HFFc6 (cell line): ENCODE results near the gene STK32A. TPM values are rescaled to one million over a fixed set of nuclear protein-coding genes. Genes with fewer than 3 reads are reported as not detected.

Experiments
- DNase-seq: peaks from one replicate; pipeline ENCODE4 v3.0.0-alpha.2; 2018
- H3K27ac Mint-ChIP-seq: 2 replicates; pipeline ENCODE4 v1.8.0; 2020; ENCODE audit warnings: mild to moderate bottlenecking, mixed read lengths
- H3K27me3 Mint-ChIP-seq: 2 replicates; pipeline ENCODE4 v1.8.0; 2021; ENCODE audit warnings: mild to moderate bottlenecking, moderate library complexity, mixed read lengths; ENCODE audit not compliant: insufficient read depth
- H3K36me3 Mint-ChIP-seq: 2 replicates; pipeline ENCODE4 v1.8.0; 2021; ENCODE audit warnings: low read depth, mixed read lengths
- H3K4me1 Mint-ChIP-seq: 2 replicates; pipeline ENCODE4 v1.8.0; 2020; ENCODE audit warnings: low read depth, mixed read lengths
- H3K4me3 Mint-ChIP-seq: 2 replicates; pipeline ENCODE4 v1.8.0; 2020; ENCODE audit warnings: mild to moderate bottlenecking, moderate library complexity, mixed read lengths
- H3K9me3 Mint-ChIP-seq: 2 replicates; pipeline ENCODE4 v1.8.0; 2020; ENCODE audit warnings: mild to moderate bottlenecking, mixed read lengths
- total RNA-seq, 6 experiments: library from RNA; stranded (reverse); fragmentation: NEBNext Ultra II Directional; extraction: Animal tissue kit (Norgen Biotek cat#: 25700); gene quantifications; 2 replicates in 1 of 6; 3 replicates in 5 of 6; pipeline ENCODE4 v1.2.3, GENCODE V29; 2021
- TF ChIP-seq, protein P1 (sequence below): fragments of 200-600 bp; sonication (generic); IDR thresholded peaks from 2 replicates; pipeline ENCODE4 v1.5.0; 2021; ENCODE audit warnings: antibody characterized with exemption, mild to moderate bottlenecking

The STK32A gene
- total RNA-seq, 6 experiments from 2014 or later = 0.21 to 1.4 (median 0.91) TPM

DNA sequence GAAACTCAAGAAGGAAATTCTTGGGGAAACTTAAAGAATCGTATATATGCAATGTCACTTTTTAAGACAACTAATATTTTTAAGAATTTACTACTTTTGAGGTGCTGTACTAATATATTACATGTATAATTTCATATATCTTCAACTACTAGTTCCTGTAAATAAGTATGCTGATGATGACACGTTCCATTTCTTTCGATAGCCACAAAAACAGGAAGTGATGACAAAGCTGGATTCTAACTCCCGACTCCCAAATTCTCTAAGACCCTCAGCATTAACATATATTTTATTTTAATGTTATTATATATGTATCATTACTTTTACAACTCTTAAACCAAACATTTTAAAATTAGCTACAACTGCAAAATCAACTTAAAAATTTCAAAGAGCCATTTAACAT, 74.8 kb downstream of the STK32A start:
- no peaks in the 10 kb centered on the region for H3K36me3 Mint-ChIP-seq
- H3K27ac Mint-ChIP-seq = no peak overlapping the region
- H3K4me3 Mint-ChIP-seq = no peak overlapping the region
- peaks cover 28% of the 10 kb centered on the region for H3K4me1 Mint-ChIP-seq
- H3K9me3 Mint-ChIP-seq = peaks cover under 1% of the 10 kb centered on the region; the same call in 1 of the 2 replicates
- no peak for DNase-seq
- H3K27me3 Mint-ChIP-seq = peaks cover 2% of the 10 kb centered on the region; the same call in 1 of the 2 replicates
- TF ChIP-seq, protein P1, sequence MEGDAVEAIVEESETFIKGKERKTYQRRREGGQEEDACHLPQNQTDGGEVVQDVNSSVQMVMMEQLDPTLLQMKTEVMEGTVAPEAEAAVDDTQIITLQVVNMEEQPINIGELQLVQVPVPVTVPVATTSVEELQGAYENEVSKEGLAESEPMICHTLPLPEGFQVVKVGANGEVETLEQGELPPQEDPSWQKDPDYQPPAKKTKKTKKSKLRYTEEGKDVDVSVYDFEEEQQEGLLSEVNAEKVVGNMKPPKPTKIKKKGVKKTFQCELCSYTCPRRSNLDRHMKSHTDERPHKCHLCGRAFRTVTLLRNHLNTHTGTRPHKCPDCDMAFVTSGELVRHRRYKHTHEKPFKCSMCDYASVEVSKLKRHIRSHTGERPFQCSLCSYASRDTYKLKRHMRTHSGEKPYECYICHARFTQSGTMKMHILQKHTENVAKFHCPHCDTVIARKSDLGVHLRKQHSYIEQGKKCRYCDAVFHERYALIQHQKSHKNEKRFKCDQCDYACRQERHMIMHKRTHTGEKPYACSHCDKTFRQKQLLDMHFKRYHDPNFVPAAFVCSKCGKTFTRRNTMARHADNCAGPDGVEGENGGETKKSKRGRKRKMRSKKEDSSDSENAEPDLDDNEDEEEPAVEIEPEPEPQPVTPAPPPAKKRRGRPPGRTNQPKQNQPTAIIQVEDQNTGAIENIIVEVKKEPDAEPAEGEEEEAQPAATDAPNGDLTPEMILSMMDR = no peak

DNA sequence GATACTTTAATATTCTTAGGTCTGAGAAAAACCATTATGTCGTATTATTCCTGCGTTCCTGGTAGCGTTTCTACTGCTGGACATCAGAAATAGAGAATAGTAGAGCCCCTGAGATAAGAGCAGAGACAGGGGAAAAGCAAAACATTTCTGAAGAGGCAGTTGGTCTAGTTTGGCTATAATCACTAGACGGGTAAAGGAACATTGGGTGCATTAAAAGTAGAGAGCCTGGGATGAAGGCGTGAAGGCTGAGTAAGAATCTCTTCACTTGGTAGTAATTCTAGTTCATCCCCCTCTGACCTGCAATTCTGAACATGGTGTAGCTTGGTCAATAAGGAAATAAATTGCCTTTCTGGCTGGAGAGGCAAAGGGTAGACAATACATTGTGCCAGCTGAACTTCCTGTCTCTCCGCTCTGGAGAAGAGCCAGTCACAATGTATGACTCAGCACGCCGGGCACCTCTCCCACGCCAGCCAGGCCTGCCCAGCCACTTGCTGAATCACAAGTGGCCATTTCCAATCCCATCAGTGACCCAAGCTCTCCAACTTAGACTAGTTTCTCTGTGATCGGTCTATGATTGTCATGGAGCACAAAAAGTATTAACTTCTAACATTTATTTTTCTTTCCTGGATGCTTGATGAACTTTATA, 75.4 kb downstream of the STK32A start:
- Mint-ChIP-seq H3K4me3 (no peak overlapping the region; the same call in 1 of the 2 replicates), H3K36me3 (no peaks in the 10 kb centered on the region), H3K9me3 (no peaks in the 10 kb centered on the region), H3K27me3 (peaks cover 2% of the 10 kb centered on the region; the same call in 1 of the 2 replicates), H3K4me1 (peaks cover 26% of the 10 kb centered on the region), H3K27ac (no peak overlapping the region; the same call in 1 of the 2 replicates)
- TF ChIP-seq, protein P1 = no peak
- DNase-seq = peak; percentile 59

DNA sequence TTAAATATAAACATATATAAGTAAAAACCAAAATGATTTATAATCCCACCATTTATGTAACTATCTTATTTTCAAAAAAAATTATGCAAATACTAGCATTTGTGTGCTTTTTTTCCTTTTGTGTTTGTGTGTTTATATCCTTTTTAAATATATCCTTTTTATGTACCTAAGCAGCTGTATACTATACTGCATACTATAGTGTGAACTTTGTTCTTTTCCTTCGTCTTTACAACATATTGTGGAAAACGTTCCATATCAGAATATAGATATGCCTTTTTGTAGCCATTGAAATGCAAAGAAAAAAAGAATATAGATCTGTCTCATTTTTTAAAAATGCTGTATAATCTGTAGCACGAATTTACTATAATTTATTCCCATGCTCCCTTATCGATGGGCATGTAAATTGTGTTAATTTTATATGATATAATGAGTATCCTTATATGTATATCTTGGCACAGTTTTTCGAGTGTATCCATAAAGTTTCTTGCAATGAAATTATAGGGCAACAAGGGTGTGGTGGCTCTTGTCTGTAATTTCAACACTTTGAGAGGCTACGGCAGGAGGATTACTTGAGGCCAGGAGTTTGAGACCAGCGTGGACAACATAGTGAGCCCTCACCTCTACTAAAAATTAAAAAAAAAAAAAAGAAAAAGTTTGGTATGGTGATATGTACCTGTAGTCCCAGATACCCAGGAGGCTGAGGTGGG, 83.3 kb downstream of the STK32A start:
- no peak for DNase-seq
- H3K36me3 Mint-ChIP-seq = no peaks in the 10 kb centered on the region
- no peak overlapping the region for H3K4me3 Mint-ChIP-seq
- TF ChIP-seq, protein P1 = no peak
- H3K27me3 Mint-ChIP-seq = peaks cover 3% of the 10 kb centered on the region
- H3K4me1 Mint-ChIP-seq = no peaks in the 10 kb centered on the region
- H3K27ac Mint-ChIP-seq = no peak overlapping the region
- no peaks in the 10 kb centered on the region for H3K9me3 Mint-ChIP-seq

DNA sequence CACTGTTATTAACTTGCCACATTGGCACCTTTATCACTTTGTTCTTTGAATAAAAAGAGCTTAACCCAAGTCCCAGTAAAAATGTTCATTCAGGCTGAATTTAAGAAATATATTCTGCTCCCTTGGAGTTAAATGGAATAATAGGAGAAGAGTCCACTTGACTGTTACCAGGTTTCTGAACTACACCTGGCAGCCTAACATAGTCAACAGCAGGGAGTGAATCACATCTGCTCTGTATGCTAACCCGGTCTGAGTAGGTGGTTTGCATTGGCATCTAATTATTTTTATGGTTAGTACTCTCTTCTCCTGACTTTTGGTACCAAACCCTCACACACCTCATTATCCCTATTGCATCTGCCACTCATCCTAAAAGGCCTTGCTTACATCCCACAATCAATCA, 86.7 kb downstream of the STK32A start:
- H3K36me3 Mint-ChIP-seq = no peaks in the 10 kb centered on the region
- peaks cover 2% of the 10 kb centered on the region for H3K27me3 Mint-ChIP-seq
- no peak overlapping the region for H3K4me3 Mint-ChIP-seq
- no peaks in the 10 kb centered on the region for H3K9me3 Mint-ChIP-seq
- DNase-seq = no peak
- no peaks in the 10 kb centered on the region for H3K4me1 Mint-ChIP-seq
- no peak overlapping the region for H3K27ac Mint-ChIP-seq
- TF ChIP-seq, protein P1 = no peak

DNA sequence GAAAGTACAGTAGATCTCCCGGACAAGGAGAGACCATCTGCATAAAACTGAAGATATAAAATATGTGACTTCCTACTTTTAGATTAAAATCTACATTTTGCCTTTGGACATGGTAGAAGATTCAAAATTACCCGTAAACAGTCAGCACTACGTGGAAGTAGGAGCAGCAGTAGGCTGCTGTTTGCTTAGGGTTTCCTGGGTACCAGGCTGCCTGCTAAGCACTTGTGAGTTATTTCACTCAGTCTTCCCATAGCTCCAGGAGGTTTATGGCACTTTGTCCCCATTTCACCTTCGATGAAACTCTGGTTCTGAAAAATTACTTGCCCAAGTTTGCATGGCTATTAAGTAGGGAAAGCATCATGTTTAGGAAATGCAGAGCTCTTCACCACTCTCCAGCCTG, 92.6 kb downstream of the STK32A start:
- Mint-ChIP-seq H3K4me1 (no peaks in the 10 kb centered on the region), H3K27ac (no peak overlapping the region), H3K27me3 (peaks cover 14% of the 10 kb centered on the region), H3K4me3 (no peak overlapping the region), H3K36me3 (no peaks in the 10 kb centered on the region), H3K9me3 (no peaks in the 10 kb centered on the region)
- DNase-seq = no peak
- TF ChIP-seq, protein P1 = no peak
